Inferior parietal cortex (tissue), 1 donor: Measurements from ENCODE around the gene FAM114A1.
"Not testable (repeated sequence)": the region's sequence is repeated elsewhere in the genome, so short reads cannot be mapped to it uniquely, and the experiment has no call there.

Experiments
- DNase-seq: peaks from one replicate; pipeline ENCODE4 v3.0.0-alpha.2; 2016; ENCODE audit errors: extremely low spot score

The FAM114A1 gene

GRCh38 chr4:38904090-38904666, 36.6 kb downstream of the FAM114A1 start:
- no peak for DNase-seq

GRCh38 chr4:38904682-38905081, 37.1 kb downstream of the FAM114A1 start:
- DNase-seq: no peak

GRCh38 chr4:38905652-38906385, 38.2 kb downstream of the FAM114A1 start:
- no peak for DNase-seq

GRCh38 chr4:38907696-38908270, 40.2 kb downstream of the FAM114A1 start:
- no peak for DNase-seq

- DNase-seq: no peak
Measured at GRCh38 chr4:38909015-38909414, 41.4 kb downstream of the FAM114A1 start.

GRCh38 chr4:38911257-38911656, 43.7 kb downstream of the FAM114A1 start:
- no peak for DNase-seq

GRCh38 chr4:38914854-38915253, 47.2 kb downstream of the FAM114A1 start:
- no peak for DNase-seq

GRCh38 chr4:38916267-38916666, 48.7 kb downstream of the FAM114A1 start:
- DNase-seq: not testable (repeated sequence)

- no peak for DNase-seq
Measured at GRCh38 chr4:38917481-38918025, 49.9 kb downstream of the FAM114A1 start.

- DNase-seq: no peak
Measured at GRCh38 chr4:38919494-38919893, 51.9 kb downstream of the FAM114A1 start.

- DNase-seq: no peak
Measured at GRCh38 chr4:38920186-38920585, 52.6 kb downstream of the FAM114A1 start.

GRCh38 chr4:38920677-38921076, 53.1 kb downstream of the FAM114A1 start:
- DNase-seq: no peak

GRCh38 chr4:38921151-38921550, 53.5 kb downstream of the FAM114A1 start:
- no peak for DNase-seq

- DNase-seq: no peak
Measured at GRCh38 chr4:38923746-38924145, 56.1 kb downstream of the FAM114A1 start.

GRCh38 chr4:38924353-38924752, 56.7 kb downstream of the FAM114A1 start:
- no peak for DNase-seq

- DNase-seq: peak; percentile 57
Measured at GRCh38 chr4:38925492-38926413, 58.1 kb downstream of the FAM114A1 start.

- no peak for DNase-seq
Measured at GRCh38 chr4:38926896-38927295, 59.3 kb downstream of the FAM114A1 start.

GRCh38 chr4:38928568-38928967, 61.0 kb downstream of the FAM114A1 start:
- no peak for DNase-seq

- no peak for DNase-seq
Measured at GRCh38 chr4:38928974-38929373, 61.4 kb downstream of the FAM114A1 start.

GRCh38 chr4:38930204-38930603, 62.6 kb downstream of the FAM114A1 start:
- no peak for DNase-seq

- no peak for DNase-seq
Measured at GRCh38 chr4:38930707-38931106, 63.1 kb downstream of the FAM114A1 start.

- DNase-seq: no peak
Measured at GRCh38 chr4:38931125-38931524, 63.5 kb downstream of the FAM114A1 start.
